GM18861 (cell line): ENCODE measurements around the gene CDK16.
A peak's percentile ranks its signal among the peaks of the same experiment; 100 is the strongest.

ENCODE experiments used
- ATAC-seq: cut with Tn5 transposase; IDR thresholded peaks from one replicate; pipeline ENCODE4 v1.9.1; 2021; ENCODE audit not compliant: unreplicated experiment

CDK16 gene

DNA sequence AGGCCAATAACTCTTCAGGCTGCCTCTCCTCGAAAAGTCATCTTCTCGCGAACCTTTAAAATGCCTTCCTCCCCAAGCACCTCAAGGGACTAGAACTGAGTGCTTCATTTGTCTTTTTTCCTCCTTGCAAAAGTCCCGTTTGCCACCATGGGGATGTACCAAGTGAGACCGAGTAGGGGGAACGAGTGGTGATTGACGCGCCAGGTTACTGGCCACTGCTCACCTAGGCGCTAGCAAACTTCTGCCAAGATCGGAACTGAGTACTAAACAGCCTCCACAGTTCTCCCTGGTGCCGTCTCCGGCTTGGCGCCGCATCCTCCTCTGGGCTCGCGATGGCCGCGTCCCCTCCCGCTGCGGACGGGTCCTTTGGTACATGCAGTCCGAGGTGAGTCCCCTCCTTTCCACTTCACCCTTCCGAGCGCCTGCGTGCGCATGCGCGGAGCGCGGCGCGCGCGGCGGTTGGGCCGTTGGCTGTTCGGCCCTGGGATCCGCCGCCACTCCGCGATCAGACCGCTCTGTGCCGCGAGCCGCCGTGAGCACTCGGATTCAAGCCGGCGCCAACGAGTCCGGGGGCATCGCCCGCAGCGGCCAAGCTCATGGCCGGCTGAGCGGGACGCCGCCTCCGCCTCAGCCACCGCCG lies at the start of gene CDK16:
Gene CDK16 (plus strand): TSS at position 402 of the 640 bp plus-strand sequence. CDS start 4,877 bp downstream, outside the sequence.
- ATAC-seq, result peak; percentile 31

DNA sequence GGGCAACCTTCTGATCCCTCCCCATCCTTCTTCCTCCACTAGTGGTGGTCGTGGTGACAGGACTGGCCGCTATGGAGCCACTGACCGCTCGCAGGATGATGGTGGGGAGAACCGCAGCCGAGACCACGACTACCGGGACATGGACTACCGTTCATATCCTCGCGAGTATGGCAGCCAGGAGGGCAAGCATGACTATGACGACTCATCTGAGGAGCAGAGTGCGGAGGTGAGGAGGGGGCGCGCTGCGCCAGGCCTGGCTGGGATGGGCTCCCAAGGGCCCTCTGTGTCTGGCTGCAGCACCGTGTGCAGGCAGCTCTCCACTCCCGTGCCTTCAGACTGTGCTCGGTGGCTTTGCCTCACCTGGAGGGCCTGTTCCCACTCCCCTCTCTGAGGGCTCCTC lies 49.2 kb upstream of the CDK16 start:
- no peak for ATAC-seq

- no peak for ATAC-seq
These were observed 48.6 kb upstream of the CDK16 start for GRCh38 chrX:47169726-47170515.

GRCh38 chrX:47170861-47171692 lies 47.4 kb upstream of the CDK16 start:
- ATAC-seq, result no peak

- no peak for ATAC-seq
These were observed 46.5 kb upstream of the CDK16 start for GRCh38 chrX:47171996-47172395.

DNA sequence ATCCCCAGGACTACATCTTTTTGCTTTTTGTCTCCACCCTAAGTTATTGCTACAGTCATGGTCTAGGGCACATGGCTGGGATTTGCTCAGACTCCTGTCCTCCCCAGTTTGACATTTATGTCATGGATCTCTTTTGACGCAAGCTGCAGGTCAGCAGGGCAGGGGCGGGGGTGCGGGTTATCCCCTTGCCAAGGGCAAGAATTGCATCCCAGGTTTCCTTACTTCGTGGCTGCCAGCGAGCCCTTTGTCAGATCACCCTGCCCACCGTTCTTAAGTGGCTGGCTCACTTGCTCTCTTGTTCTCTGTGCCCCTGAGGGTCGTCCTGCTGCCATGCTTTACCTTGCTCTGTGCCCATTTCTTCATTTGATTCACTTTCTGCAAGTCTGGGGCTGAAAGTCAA lies 45.9 kb upstream of the CDK16 start:
- ATAC-seq, result no peak

GRCh38 chrX:47172971-47173792 lies 45.3 kb upstream of the CDK16 start:
- no peak for ATAC-seq

DNA sequence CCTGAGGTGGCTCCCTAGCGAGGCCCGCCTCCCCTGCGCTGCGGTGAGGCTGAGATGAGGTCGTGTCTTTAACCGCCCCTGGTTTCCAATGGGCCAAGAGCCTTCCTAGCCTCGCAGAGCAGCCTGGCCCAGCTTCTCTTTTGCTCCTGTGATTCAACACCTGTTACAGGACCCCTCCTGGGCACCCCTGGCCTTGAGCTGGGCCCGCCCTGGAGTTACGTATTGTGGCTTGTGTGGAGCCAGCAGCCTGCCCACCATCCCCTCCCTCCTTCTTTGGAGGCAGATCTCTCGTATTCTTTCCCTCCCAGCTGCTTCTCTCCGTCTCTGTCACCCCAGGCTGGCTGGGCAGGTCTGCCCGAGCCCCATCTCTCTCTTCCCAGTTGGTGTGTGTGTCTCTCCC lies 44.1 kb upstream of the CDK16 start:
- ATAC-seq, result no peak

GRCh38 chrX:47174846-47175587 lies 43.5 kb upstream of the CDK16 start:
- no peak for ATAC-seq

DNA sequence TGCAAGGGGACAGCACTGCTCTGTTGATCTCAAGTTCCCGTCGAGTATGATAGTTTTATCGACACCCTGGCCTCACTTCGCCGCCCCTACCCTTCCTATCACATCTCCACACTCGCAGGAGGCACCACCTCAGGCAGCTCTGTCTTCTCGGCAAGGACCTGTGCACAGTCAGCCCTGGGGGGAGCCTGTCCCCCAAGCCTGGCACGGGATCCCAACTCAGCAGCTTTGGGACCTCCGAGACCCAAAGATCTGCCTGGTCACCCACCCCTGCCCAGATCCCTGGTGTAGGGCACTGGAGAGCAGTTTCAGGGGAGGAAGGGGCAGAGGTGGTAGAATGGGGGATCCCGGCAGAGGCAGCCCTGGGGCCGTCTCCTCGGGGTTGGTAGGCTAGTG lies 42.9 kb upstream of the CDK16 start:
- no peak for ATAC-seq

- ATAC-seq, result no peak
These were observed 42.3 kb upstream of the CDK16 start for GRCh38 chrX:47176101-47176740.

- no peak for ATAC-seq
These were observed 41.4 kb upstream of the CDK16 start for GRCh38 chrX:47177079-47177478.

DNA sequence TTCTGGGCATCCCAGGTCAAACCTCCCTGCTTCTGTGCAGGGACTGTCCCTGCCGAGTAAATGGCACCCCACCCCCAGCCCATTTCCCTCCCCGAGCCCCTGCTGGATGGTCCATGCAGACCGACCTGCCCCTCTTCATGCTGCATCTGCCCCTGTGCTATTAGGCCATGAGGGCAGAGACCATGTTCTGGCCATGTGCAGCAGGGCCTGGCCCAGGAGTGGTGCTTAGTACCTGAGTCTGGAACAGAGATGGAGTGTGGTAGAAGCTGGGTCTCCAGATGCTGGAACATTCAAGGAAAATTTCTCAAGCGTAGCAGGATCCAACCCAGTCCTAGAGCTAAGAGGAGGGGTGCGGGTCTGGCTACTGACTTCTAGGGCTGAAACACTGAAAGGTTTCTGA lies 40.1 kb upstream of the CDK16 start:
- no peak for ATAC-seq

- no peak for ATAC-seq
These were observed 39.1 kb upstream of the CDK16 start for GRCh38 chrX:47179221-47179927.

DNA sequence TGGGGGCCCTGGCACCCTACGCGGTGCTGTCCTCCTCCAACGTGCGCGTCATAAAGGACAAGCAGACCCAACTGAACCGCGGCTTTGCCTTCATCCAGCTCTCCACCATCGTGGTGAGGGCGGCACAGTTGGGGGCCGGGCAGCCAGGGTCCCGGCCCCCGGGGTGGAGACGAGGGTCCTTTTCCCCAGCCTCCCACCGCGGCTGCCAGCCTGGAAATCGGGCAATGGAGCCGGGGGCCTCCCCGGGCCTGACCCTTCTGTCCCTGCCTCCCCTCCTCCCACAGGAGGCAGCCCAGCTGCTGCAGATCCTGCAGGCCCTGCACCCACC lies 38.6 kb upstream of the CDK16 start:
- no peak for ATAC-seq

GRCh38 chrX:47180346-47180745 lies 38.1 kb upstream of the CDK16 start:
- ATAC-seq, result no peak

DNA sequence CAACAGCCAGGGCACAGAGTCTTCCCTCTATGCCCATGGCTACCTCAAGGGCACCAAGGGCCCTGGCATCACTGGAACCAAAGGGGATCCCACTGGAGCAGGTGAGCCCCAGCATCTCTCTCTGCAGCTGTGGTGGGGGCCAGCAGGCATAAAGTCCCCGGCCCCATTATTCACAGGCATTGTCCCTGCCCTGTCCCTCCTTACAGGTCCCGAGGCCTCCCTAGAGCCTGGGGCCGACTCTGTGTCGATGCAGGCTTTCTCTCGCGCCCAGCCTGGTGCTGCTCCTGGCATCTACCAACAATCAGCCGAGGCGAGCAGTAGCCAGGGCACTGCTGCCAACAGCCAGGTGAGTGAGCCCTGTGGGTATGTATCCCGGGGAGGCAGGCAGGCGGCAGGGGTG lies 37.2 kb upstream of the CDK16 start:
- no peak for ATAC-seq

DNA sequence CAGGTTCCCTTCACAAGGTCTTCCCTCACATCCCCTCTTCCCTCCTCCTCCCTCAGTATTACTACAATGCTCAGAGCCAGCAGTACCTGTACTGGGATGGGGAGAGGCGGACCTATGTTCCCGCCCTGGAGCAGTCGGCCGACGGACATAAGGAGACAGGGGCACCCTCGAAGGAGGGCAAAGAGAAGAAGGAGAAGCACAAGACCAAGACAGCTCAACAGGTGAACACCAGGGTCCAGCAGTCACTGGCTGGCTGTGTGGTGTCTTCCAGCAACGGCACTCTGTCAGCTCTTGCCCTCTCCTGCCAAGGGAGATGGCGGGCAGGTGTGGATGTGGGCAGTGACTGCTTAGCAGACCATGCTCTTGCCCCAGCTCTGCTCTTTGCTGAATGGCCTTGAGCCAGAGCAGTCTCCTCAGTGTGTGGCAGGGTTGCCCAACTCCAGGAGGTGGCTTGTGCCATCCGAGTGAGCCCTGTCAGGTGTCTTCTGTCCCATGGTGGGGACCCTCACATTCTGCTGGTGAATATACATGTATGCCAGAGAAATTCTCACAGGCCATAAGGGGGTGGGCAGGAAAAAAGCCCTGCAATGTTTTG lies 36.3 kb upstream of the CDK16 start:
- ATAC-seq, result no peak

- no peak for ATAC-seq
These were observed 34.0 kb upstream of the CDK16 start for GRCh38 chrX:47184486-47184885.
